Thoracic aorta (tissue), 2 donors: ENCODE measurements around the gene FAM227A. TPM values are rescaled to one million over a fixed set of nuclear protein-coding genes. Genes with fewer than 3 reads are reported as not detected.
A peak's percentile ranks its signal among the peaks of the same experiment; 100 is the strongest.

ENCODE experiments used
- ATAC-seq: fragments of 150-250 bp; one replicate; pipeline ENCODE4 v1.8.0; 2017; ENCODE audit warnings: low read depth; ENCODE audit not compliant: insufficient number of reproducible peaks, low FRiP score
- DNase-seq: peaks from one replicate; pipeline ENCODE4 v3.0.0-alpha.2; 2020; ENCODE audit warnings: low spot score
- H3K27ac ChIP-seq, 2 donors: fragments of 200-600 bp; sonication (generic); 1 replicate in 1 of 2; 2 replicates in 1 of 2; pipeline ENCODE4 v1.5.1; 2016; ENCODE audit warnings: mild to moderate bottlenecking in 2 of 2, moderate library complexity in 2 of 2
- H3K27me3 ChIP-seq: fragments of 200-600 bp; sonication (generic); replicated peaks from 2 replicates; pipeline ENCODE4 v1.6.0; 2016; ENCODE audit warnings: mild to moderate bottlenecking; ENCODE audit not compliant: insufficient read depth
- H3K36me3 ChIP-seq: fragments of 200-600 bp; sonication (generic); one replicate; pipeline ENCODE4 v1.5.1; 2016
- H3K4me1 ChIP-seq, 2 donors: fragments of 200-600 bp; sonication (generic); 1 replicate in 1 of 2; 2 replicates in 1 of 2; pipeline versions ENCODE4 v1.5.1 to v1.6.0; 2016; ENCODE audit warnings: low read depth in 2 of 2, mild to moderate bottlenecking in 1 of 2; ENCODE audit not compliant: control insufficient read depth in 1 of 2
- H3K4me3 ChIP-seq: fragments of 200-600 bp; sonication (generic); 2 replicates; pipeline ENCODE4 v1.5.1; 2016; ENCODE audit warnings: mild to moderate bottlenecking
- H3K9me3 ChIP-seq: fragments of 200-600 bp; sonication (generic); 2 replicates; pipeline ENCODE4 v1.5.1; 2016
- CTCF ChIP-seq: fragments of 200-600 bp; sonication (generic); IDR thresholded peaks from one replicate; pipeline ENCODE4 v1.5.1; 2019; ENCODE audit warnings: antibody characterized with exemption
- total RNA-seq, 2 donors: library from RNA; depleted of rRNA; stranded (reverse); fragments of >200 nt; gene quantifications; one replicate each; pipeline versions ENCODE4 v1.1.0 to v1.2.3, GENCODE V29; 2016

FAM227A gene
- total RNA-seq, 2 donors from 2014 or later = 0.71 to 1.9 TPM

- Histone ChIP-seq H3K9me3 (no peaks in the 10 kb centered on the region), H3K27ac (peak overlapping the region; percentile 96), H3K27me3 (no peaks in the 10 kb centered on the region), H3K4me3 (peak overlapping the region; percentile 91), H3K36me3 (no peaks in the 10 kb centered on the region), H3K4me1 (peaks cover 31 to 59% of the 10 kb centered on the region in 2 donors)
- DNase-seq = no peak
- no peak for TF ChIP-seq CTCF
- ATAC-seq = peak; percentile 24
These were observed 44.1 kb upstream of the FAM227A start for GRCh38 chr22:38700270-38700788.

GRCh38 chr22:38699784-38700183 is 43.6 kb upstream of the FAM227A start:
- DNase-seq (no peak), ATAC-seq (no peak)
- H3K27me3 ChIP-seq = no peaks in the 10 kb centered on the region
- H3K4me3 ChIP-seq = peak overlapping the region; percentile 91
- peak overlapping the region; percentile 96 for H3K27ac ChIP-seq
- peaks cover 33 to 61% of the 10 kb centered on the region in 2 donors for H3K4me1 ChIP-seq
- H3K9me3 ChIP-seq = no peaks in the 10 kb centered on the region
- TF ChIP-seq CTCF = no peak
- H3K36me3 ChIP-seq = no peaks in the 10 kb centered on the region

DNA sequence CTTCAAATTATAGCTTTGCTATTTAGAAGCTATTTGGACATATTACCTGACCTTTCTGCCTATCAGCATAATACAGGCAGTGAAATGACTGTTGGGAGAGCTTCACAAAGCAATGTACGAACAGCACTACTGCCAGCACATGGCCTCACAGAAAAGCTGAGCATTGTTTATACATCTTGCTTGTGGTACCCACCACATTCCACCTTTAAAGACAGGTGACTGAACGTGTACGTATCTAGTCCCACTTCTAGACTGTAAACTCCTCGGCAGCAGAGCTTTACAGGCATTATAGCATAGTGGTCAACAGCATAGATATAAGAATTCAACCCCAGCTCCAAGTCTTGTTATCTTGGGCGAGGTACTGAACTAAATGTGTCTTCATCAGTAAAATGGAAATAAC is 43.0 kb upstream of the FAM227A start:
- H3K27me3 ChIP-seq = no peaks in the 10 kb centered on the region
- peaks cover 33 to 60% of the 10 kb centered on the region in 2 donors for H3K4me1 ChIP-seq
- DNase-seq (no peak), ATAC-seq (no peak)
- peak overlapping the region; percentile 96 for H3K27ac ChIP-seq
- peak overlapping the region; percentile 91 for H3K4me3 ChIP-seq
- TF ChIP-seq CTCF = no peak
- H3K36me3 ChIP-seq = peaks cover 2% of the 10 kb centered on the region
- no peaks in the 10 kb centered on the region for H3K9me3 ChIP-seq

DNA sequence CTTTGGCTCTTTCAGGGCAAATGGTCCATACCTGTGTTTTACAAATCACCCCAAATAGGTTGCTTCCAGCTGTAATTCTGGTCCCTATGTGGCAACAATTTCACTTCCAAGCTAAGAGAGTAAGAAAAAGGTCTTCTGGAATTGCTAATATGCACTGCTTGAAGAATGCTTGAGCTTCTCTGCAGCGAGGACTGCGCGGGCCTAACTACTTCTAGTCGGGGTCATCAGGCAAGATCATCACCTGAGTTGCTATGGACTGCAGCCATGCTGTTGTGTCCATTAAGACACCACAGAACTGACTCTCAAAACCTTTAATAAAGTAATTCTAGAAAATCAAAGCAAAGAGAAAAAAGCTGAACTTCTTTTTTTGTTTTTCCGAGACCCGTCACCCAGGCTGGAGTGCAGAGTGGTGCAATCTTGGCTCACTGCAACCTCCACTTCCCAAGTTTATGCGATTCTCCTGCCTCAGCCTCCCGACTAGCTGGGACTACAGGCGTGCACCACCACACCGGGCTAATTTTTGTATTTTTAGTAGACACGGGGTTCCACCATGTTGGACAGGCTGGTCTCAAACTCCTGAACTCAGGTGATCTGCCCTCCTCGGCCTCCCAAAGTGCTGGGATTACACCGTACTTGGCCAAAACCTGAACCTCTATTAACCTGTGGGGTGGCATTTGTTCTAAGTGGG is 42.4 kb upstream of the FAM227A start:
- no peak for DNase-seq
- Histone ChIP-seq H3K27ac (peak overlapping the region in 1 of 2 donors; percentile 96), H3K27me3 (no peaks in the 10 kb centered on the region), H3K4me3 (peak overlapping the region; percentile 91), H3K36me3 (peaks cover 4% of the 10 kb centered on the region), H3K4me1 (peaks cover 33 to 62% of the 10 kb centered on the region in 2 donors), H3K9me3 (no peaks in the 10 kb centered on the region)
- TF ChIP-seq CTCF = no peak
- no peak for ATAC-seq

DNA sequence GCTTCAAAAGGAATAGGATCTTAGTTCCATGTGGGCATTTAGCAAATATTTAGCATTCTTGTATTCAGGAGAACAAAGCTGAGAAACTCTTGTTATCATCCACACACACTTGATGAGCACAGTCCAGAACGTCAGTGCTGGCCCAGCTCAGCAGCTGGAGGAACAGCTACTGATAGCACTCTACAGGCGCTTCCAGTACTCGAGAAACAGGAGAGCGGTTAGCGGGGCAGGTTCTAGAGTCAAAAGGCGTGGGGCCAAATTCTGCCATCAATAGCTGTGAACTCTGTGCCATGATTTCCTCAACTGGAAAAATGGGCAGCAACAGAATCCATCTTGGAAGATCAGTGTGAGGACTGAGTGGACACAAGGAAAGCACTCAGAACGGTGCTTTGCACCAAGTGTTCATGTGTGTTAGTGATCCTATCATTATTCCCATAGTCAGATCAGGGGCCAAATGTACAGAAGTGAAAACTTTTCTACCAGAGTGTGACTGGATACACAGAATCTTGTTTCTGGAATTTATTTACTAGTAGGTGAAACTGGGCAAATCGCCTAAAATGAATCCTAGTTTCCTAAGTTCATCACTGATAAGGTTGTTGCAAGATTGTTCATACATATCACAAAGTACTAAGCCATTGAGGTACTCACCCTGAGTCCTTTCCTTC is 41.4 kb upstream of the FAM227A start:
- TF ChIP-seq CTCF = no peak
- H3K27me3 ChIP-seq = no peaks in the 10 kb centered on the region
- peak overlapping the region; percentile 53 to 96 for H3K27ac ChIP-seq
- peak overlapping the region; percentile 91 for H3K4me3 ChIP-seq
- H3K9me3 ChIP-seq = no peaks in the 10 kb centered on the region
- peaks cover 33 to 62% of the 10 kb centered on the region in 2 donors for H3K4me1 ChIP-seq
- ATAC-seq (no peak), DNase-seq (no peak)
- H3K36me3 ChIP-seq = peaks cover 4% of the 10 kb centered on the region
